ENCODE measurements around the gene ZGPAT. TPM values are rescaled to one million over a fixed set of nuclear protein-coding genes. Genes with fewer than 3 reads are reported as not detected.

The ZGPAT gene
- total RNA-seq, 1 experiment from 2014 or later: 27.2 TPM

DNA sequence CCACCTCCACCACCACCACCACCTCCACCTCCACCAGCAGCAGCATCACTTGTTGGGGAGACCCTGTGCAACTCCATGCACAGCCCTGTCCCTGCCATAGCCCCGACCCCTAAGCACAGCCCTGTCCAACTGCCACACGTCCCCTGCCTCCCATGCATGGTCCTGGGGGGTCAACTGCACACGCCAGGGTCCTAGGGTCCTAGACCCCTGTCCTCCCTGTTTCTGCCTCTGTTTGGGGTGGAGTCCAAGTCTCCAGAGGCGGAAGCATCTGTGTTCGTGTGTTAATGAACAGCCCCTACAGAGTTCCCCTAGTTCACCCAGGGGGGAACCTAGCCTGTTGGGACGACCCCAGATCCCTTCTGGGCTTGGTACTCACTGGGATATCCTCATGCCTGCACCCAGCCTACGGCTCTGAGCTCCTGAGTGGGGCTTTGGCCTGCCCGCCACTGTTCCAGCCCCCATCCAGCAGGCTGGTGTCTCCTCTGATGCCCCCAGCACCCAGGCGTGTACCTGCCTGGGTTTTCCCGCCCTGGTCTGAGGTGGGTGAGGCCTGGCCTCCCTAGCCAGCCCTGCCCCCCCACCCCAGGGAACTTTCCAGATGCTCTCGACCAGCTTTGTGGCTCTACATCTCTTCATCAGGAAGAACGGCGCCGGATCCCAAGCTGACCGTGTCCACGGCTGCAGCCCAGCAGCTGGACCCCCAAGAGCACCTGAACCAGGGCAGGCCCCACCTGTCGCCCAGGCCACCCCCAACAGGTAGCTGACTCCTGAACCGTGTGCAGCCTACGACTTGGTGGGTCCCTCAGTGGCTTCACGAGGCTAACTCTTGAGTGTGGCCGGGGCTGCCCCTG is 13.9 kb upstream of the ZGPAT start:
- Histone ChIP-seq H3K36me3 (ENCODE audit: low read depth) (no peaks in the 10 kb centered on the region), H3K4me2 (no peak overlapping the region), H2AFZ (no peak overlapping the region), H3K27ac (no peak overlapping the region), H3K4me3 (no peak overlapping the region), H3K79me2 (ENCODE audit: low read depth) (no peaks in the 10 kb centered on the region), H3K9me2 (ENCODE audit: insufficient read depth) (no peaks in the 10 kb centered on the region), H3K4me1 (replicated peaks; ENCODE audit: insufficient read depth) (peaks cover 30% of the 10 kb centered on the region), H3K9me3 (ENCODE audit: insufficient read depth, low read depth) (no peaks in the 10 kb centered on the region), H3F3A (ENCODE audit: insufficient read depth, low read depth) (peaks cover 50% of the 10 kb centered on the region), H3K27me3 (ENCODE audit: insufficient read depth, low read depth) (no peaks in the 10 kb centered on the region), H4K20me1 (ENCODE audit: insufficient read depth) (0 out of 2 replicates have a peak, but pooled peaks cover 3% of the 10 kb centered on the region)
- BruUV-seq (replicated peaks): no TSS peak
- TF ChIP-seq, protein P1, sequence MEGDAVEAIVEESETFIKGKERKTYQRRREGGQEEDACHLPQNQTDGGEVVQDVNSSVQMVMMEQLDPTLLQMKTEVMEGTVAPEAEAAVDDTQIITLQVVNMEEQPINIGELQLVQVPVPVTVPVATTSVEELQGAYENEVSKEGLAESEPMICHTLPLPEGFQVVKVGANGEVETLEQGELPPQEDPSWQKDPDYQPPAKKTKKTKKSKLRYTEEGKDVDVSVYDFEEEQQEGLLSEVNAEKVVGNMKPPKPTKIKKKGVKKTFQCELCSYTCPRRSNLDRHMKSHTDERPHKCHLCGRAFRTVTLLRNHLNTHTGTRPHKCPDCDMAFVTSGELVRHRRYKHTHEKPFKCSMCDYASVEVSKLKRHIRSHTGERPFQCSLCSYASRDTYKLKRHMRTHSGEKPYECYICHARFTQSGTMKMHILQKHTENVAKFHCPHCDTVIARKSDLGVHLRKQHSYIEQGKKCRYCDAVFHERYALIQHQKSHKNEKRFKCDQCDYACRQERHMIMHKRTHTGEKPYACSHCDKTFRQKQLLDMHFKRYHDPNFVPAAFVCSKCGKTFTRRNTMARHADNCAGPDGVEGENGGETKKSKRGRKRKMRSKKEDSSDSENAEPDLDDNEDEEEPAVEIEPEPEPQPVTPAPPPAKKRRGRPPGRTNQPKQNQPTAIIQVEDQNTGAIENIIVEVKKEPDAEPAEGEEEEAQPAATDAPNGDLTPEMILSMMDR (conservative IDR thresholded peaks at IDR 0.05): no peak
- TF ChIP-seq EZH2 (IDR thresholded peaks at IDR 0.05; ENCODE audit: low read depth): no peak
- CTCF ChIA-PET: interaction anchor here (0.6 kb wide), 1 partner anchor 495 kb away, joined by 9 read pairs; no protein-coding TSS in a partner anchor
- intact Hi-C loops (cut with micrococcal nuclease; ENCODE audit: unreplicated experiment): no loop called here
- DNase-seq: peak in 1 of 2 experiments; percentile 26
- POLR2A ChIA-PET (ENCODE audit: unreplicated experiment): no interaction called here

DNA sequence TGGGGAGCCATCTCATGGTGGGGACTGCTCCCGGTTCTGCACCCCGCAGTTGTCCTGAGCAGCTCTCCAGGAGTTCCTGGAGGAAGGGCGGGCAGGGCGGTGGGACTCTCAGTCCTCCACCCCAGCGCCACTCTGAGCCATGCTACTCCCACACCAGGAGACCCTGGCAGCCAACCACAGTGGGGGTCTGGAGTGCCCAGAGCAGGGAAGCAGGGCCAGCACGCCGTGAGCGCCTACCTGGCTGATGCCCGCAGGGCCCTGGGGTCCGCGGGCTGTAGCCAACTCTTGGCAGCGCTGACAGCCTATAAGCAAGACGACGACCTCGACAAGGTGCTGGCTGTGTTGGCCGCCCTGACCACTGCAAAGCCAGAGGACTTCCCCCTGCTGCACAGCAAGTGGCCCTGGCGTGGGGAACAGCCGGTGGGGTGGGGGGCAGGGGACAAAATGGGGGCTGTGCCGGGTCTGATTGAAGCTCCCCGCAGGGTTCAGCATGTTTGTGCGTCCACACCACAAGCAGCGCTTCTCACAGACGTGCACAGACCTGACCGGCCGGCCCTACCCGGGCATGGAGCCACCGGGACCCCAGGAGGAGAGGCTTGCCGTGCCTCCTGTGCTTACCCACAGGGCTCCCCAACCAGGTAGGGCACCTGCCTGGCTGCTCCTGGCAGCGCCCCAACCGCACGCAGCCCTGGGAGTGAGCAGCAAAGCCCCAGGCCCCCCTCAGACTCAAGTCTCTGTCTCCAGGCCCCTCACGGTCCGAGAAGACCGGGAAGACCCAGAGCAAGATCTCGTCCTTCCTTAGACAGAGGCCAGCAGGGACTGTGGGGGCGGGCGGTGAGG is 13.0 kb upstream of the ZGPAT start:
- Histone ChIP-seq H3K79me2 (ENCODE audit: low read depth) (0 out of 2 replicates have a peak, but pooled peaks cover 2% of the 10 kb centered on the region), H3K4me3 (no peak overlapping the region), H3K4me2 (no peak overlapping the region), H3K36me3 (ENCODE audit: low read depth) (no peaks in the 10 kb centered on the region), H2AFZ (no peak overlapping the region), H3K9me2 (ENCODE audit: insufficient read depth) (no peaks in the 10 kb centered on the region), H4K20me1 (ENCODE audit: insufficient read depth) (0 out of 2 replicates have a peak, but pooled peaks cover 3% of the 10 kb centered on the region), H3K9me3 (ENCODE audit: insufficient read depth, low read depth) (no peaks in the 10 kb centered on the region), H3K27ac (no peak overlapping the region), H3F3A (ENCODE audit: insufficient read depth, low read depth) (peaks cover 58% of the 10 kb centered on the region), H3K4me1 (replicated peaks; ENCODE audit: insufficient read depth) (peaks cover 38% of the 10 kb centered on the region), H3K27me3 (ENCODE audit: insufficient read depth, low read depth) (no peaks in the 10 kb centered on the region)
- TF ChIP-seq, protein P1 (conservative IDR thresholded peaks at IDR 0.05): no peak
- no peak for TF ChIP-seq EZH2 (IDR thresholded peaks at IDR 0.05; ENCODE audit: low read depth)
- intact Hi-C loops (cut with micrococcal nuclease; ENCODE audit: unreplicated experiment): no loop called here
- ChIA-PET POLR2A (ENCODE audit: unreplicated experiment) (no interaction called here), CTCF (interaction anchor here (0.6 kb wide), 1 partner anchor 496 kb away, joined by 9 read pairs; no protein-coding TSS in a partner anchor)
- BruUV-seq (replicated peaks): no TSS peak
- peak in 1 of 2 experiments; percentile 23 for DNase-seq
